ENCODE data around the gene YRDC. TPM values are rescaled to one million over a fixed set of nuclear protein-coding genes. Genes with fewer than 3 reads are reported as not detected.
A peak's percentile ranks its signal among the peaks of the same experiment; 100 is the strongest.

Gene YRDC
- total and polyA plus RNA-seq, 7 donors: 3.4 to 36.0 (median 11.3) TPM

DNA sequence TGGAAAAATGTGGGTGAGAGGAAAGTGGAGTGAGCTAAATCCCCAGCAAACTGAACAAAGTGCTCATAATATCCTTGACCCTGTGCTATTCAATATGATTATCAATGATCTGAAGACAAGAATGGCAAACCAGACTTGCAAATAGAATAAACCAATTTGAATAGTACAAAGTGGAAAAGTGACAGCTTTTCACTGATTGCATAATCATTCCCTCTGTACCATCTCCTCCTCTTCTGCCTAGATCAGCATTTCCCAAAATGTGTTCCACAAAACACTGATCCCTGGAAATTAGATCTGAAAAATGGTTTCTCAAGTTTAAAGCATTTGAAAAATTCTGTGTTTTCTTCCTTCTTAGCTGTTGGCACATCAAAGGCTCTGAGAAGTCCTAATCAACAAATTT lies 43.3 kb upstream of the YRDC start:
- H3K9me3 ChIP-seq: no peaks in the 10 kb centered on the region
- H3K36me3 ChIP-seq (ENCODE audit: insufficient read depth in 1 of 2, low read depth in 1 of 2): peaks cover 0 to 28% of the 10 kb centered on the region in 2 donors
- no peaks in the 10 kb centered on the region for H3K27me3 ChIP-seq (ENCODE audit: insufficient read depth in 3 of 3, low read length in 2 of 3)
- no peak for DNase-seq
- no peak overlapping the region for H3K4me3 ChIP-seq
- peaks cover 26% of the 10 kb centered on the region for H3K4me1 ChIP-seq
- no peak overlapping the region for H3K27ac ChIP-seq
- no peak for ATAC-seq
- intact Hi-C loops (cut with DNase I): loop anchor here in 1 of 2 donors (10.0 kb wide), 1 partner anchor 156 kb away; the partner anchor contains the start of gene CDCA8
- TF ChIP-seq, protein P1, sequence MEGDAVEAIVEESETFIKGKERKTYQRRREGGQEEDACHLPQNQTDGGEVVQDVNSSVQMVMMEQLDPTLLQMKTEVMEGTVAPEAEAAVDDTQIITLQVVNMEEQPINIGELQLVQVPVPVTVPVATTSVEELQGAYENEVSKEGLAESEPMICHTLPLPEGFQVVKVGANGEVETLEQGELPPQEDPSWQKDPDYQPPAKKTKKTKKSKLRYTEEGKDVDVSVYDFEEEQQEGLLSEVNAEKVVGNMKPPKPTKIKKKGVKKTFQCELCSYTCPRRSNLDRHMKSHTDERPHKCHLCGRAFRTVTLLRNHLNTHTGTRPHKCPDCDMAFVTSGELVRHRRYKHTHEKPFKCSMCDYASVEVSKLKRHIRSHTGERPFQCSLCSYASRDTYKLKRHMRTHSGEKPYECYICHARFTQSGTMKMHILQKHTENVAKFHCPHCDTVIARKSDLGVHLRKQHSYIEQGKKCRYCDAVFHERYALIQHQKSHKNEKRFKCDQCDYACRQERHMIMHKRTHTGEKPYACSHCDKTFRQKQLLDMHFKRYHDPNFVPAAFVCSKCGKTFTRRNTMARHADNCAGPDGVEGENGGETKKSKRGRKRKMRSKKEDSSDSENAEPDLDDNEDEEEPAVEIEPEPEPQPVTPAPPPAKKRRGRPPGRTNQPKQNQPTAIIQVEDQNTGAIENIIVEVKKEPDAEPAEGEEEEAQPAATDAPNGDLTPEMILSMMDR (IDR thresholded peaks at IDR 0.05): no peak

DNA sequence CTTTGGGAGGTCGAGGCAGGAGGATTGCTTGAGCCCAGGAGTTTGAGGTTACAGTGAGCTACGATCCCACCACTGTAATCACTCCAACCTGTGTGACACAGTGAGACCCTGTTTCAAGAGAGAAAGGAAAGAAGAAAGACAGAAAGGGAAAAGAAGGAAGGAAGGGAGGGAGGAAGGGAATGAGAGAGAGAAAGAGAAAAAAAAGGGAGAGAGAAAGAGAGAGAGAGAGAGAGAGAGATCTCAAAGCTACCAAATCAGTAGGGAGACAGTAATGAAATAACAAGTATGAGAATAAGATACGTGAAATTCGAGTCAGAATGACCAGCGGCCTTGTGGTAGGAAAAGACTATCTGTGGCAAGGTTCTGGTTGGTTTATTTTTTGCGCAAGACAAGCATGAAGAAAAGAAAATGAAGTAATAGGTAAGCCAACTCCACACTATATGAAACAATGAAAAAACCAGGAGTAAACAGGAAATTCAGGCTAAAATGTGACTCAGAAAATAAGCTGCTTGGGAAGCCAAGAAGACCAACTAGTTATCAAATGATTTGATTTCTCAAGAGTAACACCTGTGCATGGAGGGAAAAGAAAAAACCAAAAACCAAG lies 42.4 kb upstream of the YRDC start:
- Histone ChIP-seq H3K4me3 (no peak overlapping the region), H3K27ac (peak overlapping the region; percentile 54), H3K36me3 (ENCODE audit: insufficient read depth in 1 of 2, low read depth in 1 of 2) (peaks cover 0 to 25% of the 10 kb centered on the region in 2 donors), H3K4me1 (peaks cover 20% of the 10 kb centered on the region), H3K27me3 (ENCODE audit: insufficient read depth in 3 of 3, low read length in 2 of 3) (no peaks in the 10 kb centered on the region), H3K9me3 (no peaks in the 10 kb centered on the region)
- ATAC-seq (no peak), DNase-seq (no peak)
- TF ChIP-seq, protein P1 (IDR thresholded peaks at IDR 0.05): no peak
- WGBS, 3 donors: 73 to 87% (median 76%) methylated on average over 6 of the region's 6 CpGs
- intact Hi-C loops (cut with DNase I): loop anchor here in 1 of 2 donors (10.0 kb wide), 1 partner anchor 156 kb away; the partner anchor contains the start of gene CDCA8

DNA sequence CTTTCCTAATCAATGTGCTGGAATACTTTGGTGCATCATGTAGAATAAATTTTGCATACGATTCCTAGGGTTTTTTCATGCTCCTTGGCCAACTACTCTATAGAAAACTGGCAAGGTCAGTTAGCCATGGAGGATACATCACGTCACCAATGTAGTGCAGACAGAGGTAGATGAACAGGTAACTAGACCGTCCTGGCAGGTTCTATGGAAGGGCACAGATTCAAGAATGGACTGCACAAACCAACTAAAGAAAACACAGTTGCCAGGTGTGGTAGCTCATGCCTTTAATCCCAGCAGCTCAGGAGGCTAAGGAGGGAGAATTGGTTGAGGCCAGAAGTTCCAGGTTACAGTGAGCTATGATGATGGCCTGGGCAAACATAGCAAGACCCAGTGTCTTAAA lies 41.5 kb upstream of the YRDC start:
- H3K36me3 ChIP-seq (ENCODE audit: insufficient read depth in 1 of 2, low read depth in 1 of 2): peaks cover 0 to 16% of the 10 kb centered on the region in 2 donors
- peaks cover 18% of the 10 kb centered on the region for H3K4me1 ChIP-seq
- H3K27me3 ChIP-seq (ENCODE audit: insufficient read depth in 3 of 3, low read length in 2 of 3): no peaks in the 10 kb centered on the region
- WGBS, 3 donors: 94 to 97% (median 95%) methylated on average over 3 of the region's 3 CpGs
- no peaks in the 10 kb centered on the region for H3K9me3 ChIP-seq
- TF ChIP-seq, protein P1 (IDR thresholded peaks at IDR 0.05): no peak
- intact Hi-C loops (cut with DNase I): no loop called here
- no peak for DNase-seq
- H3K4me3 ChIP-seq: no peak overlapping the region
- ATAC-seq: no peak
- no peak overlapping the region for H3K27ac ChIP-seq

DNA sequence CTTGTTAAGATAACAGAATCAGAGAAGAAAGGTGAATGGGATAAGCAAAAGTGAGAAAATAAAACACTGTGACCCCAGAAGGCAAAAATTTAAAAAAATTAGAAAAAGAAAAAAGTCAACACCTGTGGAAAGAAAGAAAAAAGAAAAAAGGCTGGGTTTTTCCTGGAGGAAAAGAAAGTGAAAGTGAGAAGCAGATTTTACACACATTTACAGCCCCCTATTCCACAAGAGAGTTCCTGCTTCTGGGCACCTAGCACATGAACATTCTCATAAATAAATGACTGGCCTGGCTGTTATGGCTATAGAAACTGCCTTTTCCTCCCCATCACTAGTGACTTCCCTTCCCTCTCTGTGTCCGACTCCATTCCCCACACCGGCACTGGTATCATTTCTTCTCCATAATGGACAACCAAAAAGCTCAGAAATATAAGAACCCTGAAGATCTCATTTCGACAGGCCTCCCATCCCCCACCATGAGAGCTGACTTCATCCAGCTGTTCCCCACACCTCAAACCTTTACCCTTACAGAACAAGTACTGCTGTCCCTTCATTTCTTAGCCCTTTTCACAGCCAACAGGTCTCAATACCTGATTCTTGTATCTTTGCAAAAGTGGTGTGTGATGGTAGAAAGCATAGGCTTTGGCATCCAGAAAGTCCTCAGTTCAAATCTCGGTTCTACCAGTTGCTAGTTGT lies 38.8 kb upstream of the YRDC start:
- DNase-seq (no peak), ATAC-seq (no peak)
- Histone ChIP-seq H3K4me1 (peaks cover 18% of the 10 kb centered on the region), H3K36me3 (ENCODE audit: insufficient read depth in 1 of 2, low read depth in 1 of 2) (peaks cover 0 to 5% of the 10 kb centered on the region in 2 donors), H3K27ac (no peak overlapping the region), H3K27me3 (ENCODE audit: insufficient read depth in 3 of 3, low read length in 2 of 3) (no peaks in the 10 kb centered on the region), H3K4me3 (no peak overlapping the region), H3K9me3 (no peaks in the 10 kb centered on the region)
- TF ChIP-seq, protein P1 (IDR thresholded peaks at IDR 0.05): no peak
- intact Hi-C loops (cut with DNase I): no loop called here
- WGBS, 3 donors: 63 to 76% (median 67%) methylated on average over 4 of the region's 4 CpGs

Measured in psoas muscle (tissue), 8 donors.